SKM-1 treated with dmso at 0.1 percent for 144 hours (cell line): ENCODE measurements around the gene PLEKHA6.

Experiments used
- DNase-seq: peaks from one replicate; lab custom pipeline; 2025; ENCODE audit not compliant: unreplicated experiment; lab: John Stamatoyannopoulos, UW

Gene PLEKHA6

GRCh38 chr1:204262506-204263253 lies 97.0 kb downstream of the PLEKHA6 start:
- no peak for DNase-seq

DNA sequence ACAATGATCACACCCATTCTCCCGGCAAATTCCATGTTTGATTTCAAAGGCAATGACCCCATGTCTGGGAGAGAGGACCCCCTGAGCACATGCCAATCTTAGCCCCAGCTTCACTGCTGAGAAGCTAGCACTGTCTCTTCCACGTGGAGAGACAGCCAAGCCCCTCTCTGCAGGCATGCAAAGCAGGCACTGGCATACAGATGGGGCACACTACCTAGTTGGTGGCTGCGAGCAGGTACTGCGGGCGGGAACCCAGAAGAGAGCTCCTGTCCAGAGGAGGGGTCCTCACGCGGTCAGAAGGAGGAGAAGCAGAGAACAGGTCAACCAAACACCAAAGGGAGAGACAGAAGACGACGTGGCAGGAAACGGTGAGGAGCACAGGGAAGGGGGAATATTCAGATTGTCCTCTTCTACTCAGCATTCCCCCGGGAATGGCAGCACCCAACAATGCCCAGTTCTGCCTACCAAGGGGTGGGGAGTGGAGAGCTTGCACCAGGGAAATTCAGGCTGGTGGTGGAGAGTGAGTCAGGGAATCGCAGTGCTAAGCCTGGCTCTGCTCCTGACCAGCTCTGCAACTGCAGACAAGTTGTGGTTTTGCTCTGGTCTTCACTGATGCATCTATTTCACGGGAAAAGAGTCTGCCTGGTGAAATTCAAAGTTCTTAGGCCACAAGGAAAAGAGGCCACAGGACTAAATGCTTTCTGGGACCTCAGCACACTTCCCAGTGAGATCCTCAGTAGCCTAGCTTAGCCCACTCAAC lies 97.8 kb downstream of the PLEKHA6 start:
- no peak for DNase-seq

DNA sequence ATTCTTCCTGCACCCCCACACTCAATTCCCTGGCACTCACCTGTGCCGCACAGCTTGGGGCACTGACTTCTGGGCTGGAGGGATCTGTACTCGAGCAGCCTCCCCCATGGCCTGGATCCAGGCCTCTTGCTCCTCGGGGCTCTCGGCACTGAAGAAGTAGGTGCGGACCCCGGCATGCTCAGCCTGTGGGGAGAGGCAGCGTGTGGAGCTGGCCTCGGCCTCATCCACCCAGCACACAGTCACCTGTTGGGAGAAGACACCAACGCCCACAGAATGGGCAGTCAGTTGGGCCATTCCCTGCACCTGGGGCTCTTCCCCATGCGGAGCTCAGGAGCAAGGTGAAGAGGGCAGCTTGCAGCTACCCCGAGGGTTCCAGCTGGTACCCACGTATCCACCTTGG lies 98.5 kb downstream of the PLEKHA6 start:
- no peak for DNase-seq

DNA sequence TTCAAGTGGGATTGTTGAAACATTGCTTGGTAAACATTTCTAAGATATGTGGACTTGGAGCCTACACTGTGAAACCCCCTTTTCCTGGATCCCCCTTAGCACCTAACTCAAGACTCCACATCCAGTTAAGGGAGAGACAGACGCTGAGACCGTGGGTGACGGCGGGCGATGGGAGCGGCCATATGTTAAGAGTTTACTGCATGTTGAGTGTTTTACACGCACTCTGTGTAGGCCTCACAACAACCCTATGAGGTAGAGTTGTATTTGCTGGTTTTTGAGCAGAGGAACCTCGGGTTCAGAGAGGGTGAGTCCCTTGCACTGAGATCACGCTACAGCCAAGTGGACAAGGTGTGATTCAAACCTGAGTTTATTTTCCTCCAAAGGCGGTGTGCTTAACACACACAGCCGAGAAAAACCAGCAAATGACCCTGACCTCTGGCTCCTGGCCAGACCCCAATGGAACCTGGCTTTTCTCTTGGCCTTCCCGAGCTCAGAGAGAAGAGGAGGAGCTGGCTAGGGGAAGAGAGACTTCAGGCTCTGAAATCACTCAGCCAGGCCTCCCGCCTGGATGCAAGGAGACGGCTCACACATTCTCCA lies 99.0 kb downstream of the PLEKHA6 start:
- no peak for DNase-seq

DNA sequence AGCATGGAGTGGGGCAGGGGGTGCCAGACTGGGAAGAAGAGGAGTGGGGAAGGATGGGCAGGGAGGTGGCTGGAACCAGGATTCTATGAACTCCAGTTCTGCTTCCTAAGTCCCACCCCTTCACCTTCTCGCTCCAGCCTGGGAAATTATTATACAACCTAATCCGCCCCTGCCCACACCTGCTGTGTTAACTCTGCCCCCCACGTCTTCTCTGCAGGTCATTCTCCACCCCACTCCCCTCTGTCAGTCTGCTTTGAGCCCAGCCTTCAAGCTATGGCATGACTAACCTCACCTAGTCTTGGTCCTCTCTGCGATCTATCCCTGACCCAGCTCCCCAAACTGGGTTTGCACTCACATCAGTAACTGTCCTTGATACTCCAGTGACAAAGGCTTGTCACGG lies 99.9 kb downstream of the PLEKHA6 start:
- DNase-seq, result no peak

- DNase-seq, result no peak
These were observed 100.5 kb downstream of the PLEKHA6 start for GRCh38 chr1:204259196-204259595.

DNA sequence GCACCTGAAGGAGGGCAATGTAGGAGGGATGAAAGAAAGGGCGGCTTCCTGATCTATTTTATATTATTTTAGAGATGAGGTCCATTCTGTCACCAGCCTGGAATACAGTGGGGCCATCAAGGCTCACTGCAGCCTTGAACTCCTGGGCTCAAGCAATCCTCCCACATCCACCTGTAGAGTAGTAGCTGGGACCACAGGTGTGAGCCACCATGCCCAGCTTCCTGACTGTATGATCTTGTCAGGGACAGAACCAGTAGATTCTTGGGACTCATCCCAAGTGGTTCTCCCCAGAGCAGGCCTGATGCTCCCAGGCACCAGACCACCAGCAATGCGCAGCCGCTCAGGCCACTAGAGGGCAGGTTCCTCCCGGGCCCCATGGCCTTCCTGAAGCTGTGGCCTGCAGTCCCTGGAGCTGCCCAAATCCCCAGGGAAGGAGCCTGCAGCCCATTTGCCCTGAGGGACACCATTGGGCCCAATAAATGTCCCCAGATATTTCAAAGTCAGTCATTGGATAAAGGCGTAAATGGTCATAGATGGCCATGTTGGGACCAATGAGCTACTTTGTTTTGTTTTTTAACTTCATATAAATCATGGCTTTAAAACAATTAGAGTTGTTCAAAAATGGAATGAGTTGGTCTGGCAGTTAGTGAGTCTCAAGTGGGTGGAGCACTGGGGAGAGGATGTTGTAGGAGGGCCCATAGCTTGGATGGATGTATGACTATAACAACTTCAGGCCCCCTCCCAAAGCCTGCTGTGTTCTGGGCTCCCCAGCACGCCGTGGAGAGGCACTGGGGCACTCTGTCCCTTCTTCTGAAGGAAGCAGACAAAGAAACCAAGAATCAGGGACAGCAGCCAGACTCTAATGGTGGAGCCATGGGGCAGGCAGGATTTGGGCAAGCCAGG lies 101.3 kb downstream of the PLEKHA6 start:
- DNase-seq, result peak; percentile 35

DNA sequence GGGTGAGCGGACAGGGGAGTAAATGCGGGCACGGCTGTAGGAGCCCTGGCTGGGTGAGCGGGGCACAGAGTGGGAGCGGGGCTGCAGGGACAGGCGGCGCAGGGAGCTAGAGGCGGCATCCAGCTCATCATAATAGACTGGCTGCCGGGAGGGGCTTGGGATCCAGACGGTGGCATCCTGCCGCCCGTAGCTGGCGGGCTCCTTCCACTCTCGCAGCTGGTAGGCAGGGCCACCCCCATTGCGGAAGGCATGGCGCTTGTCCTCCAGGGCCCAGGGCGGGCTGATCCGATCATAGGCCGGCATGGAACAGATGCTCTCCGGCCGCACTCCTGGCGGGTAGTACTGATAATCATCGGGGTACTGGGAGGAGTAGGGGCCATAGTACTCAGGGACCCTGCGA lies 102.3 kb downstream of the PLEKHA6 start:
- no peak for DNase-seq

GRCh38 chr1:204256531-204256930 lies 103.2 kb downstream of the PLEKHA6 start:
- no peak for DNase-seq

DNA sequence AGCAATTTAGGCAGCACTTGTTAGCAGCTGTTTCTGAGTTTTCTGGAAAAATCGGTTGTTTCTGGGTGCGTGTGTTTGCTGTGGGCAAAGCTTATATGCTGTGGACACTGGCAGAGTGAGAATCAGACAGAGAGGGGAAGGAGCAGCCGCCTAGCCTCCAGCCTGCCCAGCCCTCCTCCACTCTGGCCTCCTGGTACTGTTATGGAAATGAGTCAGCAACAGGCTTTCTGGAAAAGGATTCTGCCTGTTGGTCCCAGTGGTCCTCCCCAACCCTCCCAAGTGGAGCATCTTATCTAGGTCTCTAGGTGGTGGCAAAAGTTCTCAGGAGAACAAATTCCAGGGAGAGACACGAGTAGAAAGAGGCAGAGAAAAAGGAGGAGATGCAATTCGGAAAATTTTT lies 103.8 kb downstream of the PLEKHA6 start:
- no peak for DNase-seq

- no peak for DNase-seq
These were observed 104.5 kb downstream of the PLEKHA6 start for GRCh38 chr1:204255225-204255624.

- DNase-seq, result peak; percentile 82
These were observed 105.6 kb downstream of the PLEKHA6 start for GRCh38 chr1:204254031-204254661.

- no peak for DNase-seq
These were observed 107.6 kb downstream of the PLEKHA6 start for GRCh38 chr1:204251926-204252689.

GRCh38 chr1:204251286-204251685 lies 108.4 kb downstream of the PLEKHA6 start:
- DNase-seq, result no peak

- DNase-seq, result no peak
These were observed 109.2 kb downstream of the PLEKHA6 start for GRCh38 chr1:204250428-204251030.

DNA sequence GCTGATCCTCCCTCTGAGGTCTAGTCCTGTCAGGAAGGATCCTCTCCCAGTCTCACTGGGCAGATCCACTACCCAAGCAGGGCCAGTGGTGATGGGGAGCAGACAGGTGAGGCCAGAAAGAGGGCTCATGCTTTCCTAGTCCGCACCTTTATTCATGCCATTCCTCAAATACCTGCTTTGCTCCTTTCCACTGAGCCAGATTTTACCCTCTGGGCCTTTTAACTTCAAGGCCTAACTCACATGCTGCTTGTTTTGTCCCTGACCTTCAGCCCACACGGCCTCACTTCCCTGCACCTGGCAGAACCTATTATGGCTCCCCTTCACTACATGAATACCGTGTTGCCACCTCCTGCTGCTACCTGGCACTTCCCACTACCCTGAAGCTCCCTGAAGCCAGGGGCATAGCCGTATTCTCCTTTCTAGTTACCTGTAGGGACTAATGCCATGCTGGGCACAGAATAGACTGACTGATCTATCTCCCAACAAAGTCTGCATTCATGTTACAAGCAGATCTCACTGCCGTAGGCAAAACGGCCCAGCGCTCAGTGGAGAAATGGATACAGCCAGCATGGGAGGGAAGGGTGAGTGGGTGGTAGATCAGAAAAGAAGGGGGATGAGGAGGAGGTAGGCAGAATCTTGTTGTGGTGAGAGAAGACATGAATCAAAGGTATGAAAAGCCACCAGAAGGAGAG lies 109.8 kb downstream of the PLEKHA6 start:
- no peak for DNase-seq

DNA sequence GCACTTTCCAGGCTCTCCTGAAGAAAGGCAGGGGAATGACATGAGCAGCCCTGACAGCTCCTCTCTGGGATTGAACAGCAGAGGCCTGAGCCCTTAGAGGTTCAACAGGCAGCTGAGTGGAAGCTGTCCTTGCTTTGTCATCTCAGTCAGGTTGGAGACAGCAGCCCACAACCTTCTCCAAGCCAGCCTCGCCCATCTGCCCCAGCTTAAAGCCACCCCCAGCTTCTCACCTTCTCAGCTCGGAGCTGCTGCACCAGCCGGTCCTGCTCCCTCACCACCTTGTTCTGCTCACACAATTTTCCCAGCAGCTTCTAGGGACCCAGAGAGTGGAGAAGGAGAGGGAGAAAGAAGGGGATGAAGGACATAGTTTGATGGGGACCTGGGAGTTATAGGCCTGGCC lies 110.8 kb downstream of the PLEKHA6 start:
- DNase-seq, result no peak

- no peak for DNase-seq
These were observed 112.9 kb downstream of the PLEKHA6 start for GRCh38 chr1:204246876-204247275.

GRCh38 chr1:204242920-204243319 lies 116.8 kb downstream of the PLEKHA6 start:
- no peak for DNase-seq
